Activated B cell treated with CpG ODN at 0.5 μM for 24 hours (primary cell): Measurements from ENCODE around the gene FAT2. TPM values are rescaled to one million over a fixed set of nuclear protein-coding genes. Genes with fewer than 3 reads are reported as not detected.

Experiments
- ATAC-seq: fragments of 200-7000 bp; cut with Tn5 transposase; one replicate; pipeline ENCODE4 v1.10.0; 2021; ENCODE audit warnings: low read depth, mild to moderate bottlenecking, moderate library complexity
- CTCF ChIA-PET: fragments of 350-600 bp; sonication (Branson Sonifier 250); formaldehyde crosslinking; loops from one replicate; lab custom pipeline; 2021; ENCODE audit warnings: antibody characterized with exemption; lab: Charles Lee
- POLR2A ChIA-PET: fragments of 350-600 bp; sonication (Branson Sonifier 250); formaldehyde crosslinking; loops from one replicate; lab custom pipeline; 2021; ENCODE audit warnings: antibody characterized with exemption; lab: Charles Lee
- DNase-seq: peaks from one replicate; pipeline ENCODE4 v3.0.0; 2022
- H3K27ac Mint-ChIP-seq: one replicate; pipeline ENCODE4 v1.8.0; 2020; ENCODE audit warnings: mixed read lengths
- H3K27me3 Mint-ChIP-seq: one replicate; pipeline ENCODE4 v1.8.0; 2021; ENCODE audit warnings: mixed read lengths
- H3K36me3 Mint-ChIP-seq: one replicate; pipeline ENCODE4 v1.8.0; 2021; ENCODE audit warnings: low read depth, mixed read lengths
- H3K4me1 Mint-ChIP-seq: one replicate; pipeline ENCODE4 v1.8.0; 2021; ENCODE audit warnings: mixed read lengths
- H3K4me3 Mint-ChIP-seq: one replicate; pipeline ENCODE4 v1.8.0; 2020; ENCODE audit warnings: mild to moderate bottlenecking, mixed read lengths
- H3K9me3 Mint-ChIP-seq: one replicate; pipeline ENCODE4 v1.8.0; 2020; ENCODE audit warnings: mixed read lengths
- intact Hi-C: fragments of 100-400 bp; cut with micrococcal nuclease; formaldehyde crosslinking; loops from one replicate; pipeline ENCODE4 v1.15.1; 2024
- total RNA-seq: library from RNA; stranded (reverse); gene quantifications from 2 replicates; pipeline ENCODE4 v1.2.3, GENCODE V29; 2022
- TF ChIP-seq, protein P1 (sequence below): fragments of 200-600 bp; IDR thresholded peaks from one replicate; pipeline ENCODE4 v1.8.0; 2022; ENCODE audit warnings: antibody characterized with exemption, mild to moderate bottlenecking

The FAT2 gene
- total RNA-seq, 1 donor from 2014 or later = 0.02 TPM

DNA sequence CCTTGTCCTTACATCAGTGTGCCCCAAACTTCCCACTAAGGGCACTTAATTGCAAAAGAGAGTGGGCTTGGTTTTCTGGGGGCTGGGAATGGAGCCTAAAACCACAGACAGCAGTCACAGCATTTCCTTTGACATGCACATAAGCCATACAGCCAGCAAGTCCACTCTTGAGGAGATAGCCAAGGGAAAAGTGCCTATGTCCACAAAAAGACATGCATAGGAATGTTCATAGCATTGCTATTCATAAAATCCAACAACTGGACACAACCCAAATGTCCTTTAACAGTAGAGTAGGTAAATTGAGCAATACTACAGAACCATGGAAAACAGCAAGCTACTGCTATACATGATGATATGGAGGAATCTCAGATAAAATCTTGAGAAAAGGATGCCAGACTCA is 11.7 kb upstream of the FAT2 start:
- POLR2A ChIA-PET = no interaction called here
- peaks cover 13% of the 10 kb centered on the region for H3K27me3 Mint-ChIP-seq
- intact Hi-C loops = no loop called here
- no peaks in the 10 kb centered on the region for H3K9me3 Mint-ChIP-seq
- DNase-seq = no peak
- H3K36me3 Mint-ChIP-seq = no peaks in the 10 kb centered on the region
- H3K4me3 Mint-ChIP-seq = no peak overlapping the region
- CTCF ChIA-PET = no interaction called here
- H3K4me1 Mint-ChIP-seq = no peaks in the 10 kb centered on the region
- H3K27ac Mint-ChIP-seq = no peak overlapping the region
- TF ChIP-seq, protein P1, sequence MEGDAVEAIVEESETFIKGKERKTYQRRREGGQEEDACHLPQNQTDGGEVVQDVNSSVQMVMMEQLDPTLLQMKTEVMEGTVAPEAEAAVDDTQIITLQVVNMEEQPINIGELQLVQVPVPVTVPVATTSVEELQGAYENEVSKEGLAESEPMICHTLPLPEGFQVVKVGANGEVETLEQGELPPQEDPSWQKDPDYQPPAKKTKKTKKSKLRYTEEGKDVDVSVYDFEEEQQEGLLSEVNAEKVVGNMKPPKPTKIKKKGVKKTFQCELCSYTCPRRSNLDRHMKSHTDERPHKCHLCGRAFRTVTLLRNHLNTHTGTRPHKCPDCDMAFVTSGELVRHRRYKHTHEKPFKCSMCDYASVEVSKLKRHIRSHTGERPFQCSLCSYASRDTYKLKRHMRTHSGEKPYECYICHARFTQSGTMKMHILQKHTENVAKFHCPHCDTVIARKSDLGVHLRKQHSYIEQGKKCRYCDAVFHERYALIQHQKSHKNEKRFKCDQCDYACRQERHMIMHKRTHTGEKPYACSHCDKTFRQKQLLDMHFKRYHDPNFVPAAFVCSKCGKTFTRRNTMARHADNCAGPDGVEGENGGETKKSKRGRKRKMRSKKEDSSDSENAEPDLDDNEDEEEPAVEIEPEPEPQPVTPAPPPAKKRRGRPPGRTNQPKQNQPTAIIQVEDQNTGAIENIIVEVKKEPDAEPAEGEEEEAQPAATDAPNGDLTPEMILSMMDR = no peak
- ATAC-seq = no peak

DNA sequence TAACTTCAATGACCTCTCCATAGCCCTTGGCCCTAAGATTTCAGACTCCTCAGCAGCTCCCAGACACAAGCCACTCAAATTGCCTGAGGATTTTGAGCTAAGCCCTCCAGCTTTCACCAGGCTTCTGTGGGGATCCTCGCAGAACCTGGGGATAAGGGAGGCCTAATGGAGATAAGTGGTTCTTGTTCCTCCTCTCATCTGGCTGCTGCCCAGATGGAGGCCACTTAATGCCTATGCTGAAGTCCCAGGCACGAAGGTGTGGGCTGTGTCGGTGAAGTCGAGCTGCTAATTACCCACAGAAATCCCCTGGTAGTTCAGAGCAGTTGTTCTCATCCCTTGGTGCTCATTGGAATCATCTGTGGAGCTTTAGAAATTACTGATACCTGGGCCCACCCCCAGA is 10.3 kb upstream of the FAT2 start:
- ChIA-PET POLR2A (no interaction called here), CTCF (no interaction called here)
- Mint-ChIP-seq H3K9me3 (no peaks in the 10 kb centered on the region), H3K27ac (no peak overlapping the region), H3K4me3 (no peak overlapping the region), H3K4me1 (no peaks in the 10 kb centered on the region), H3K27me3 (peaks cover 8% of the 10 kb centered on the region), H3K36me3 (no peaks in the 10 kb centered on the region)
- DNase-seq (no peak), ATAC-seq (no peak)
- TF ChIP-seq, protein P1 = no peak
- intact Hi-C loops = no loop called here

DNA sequence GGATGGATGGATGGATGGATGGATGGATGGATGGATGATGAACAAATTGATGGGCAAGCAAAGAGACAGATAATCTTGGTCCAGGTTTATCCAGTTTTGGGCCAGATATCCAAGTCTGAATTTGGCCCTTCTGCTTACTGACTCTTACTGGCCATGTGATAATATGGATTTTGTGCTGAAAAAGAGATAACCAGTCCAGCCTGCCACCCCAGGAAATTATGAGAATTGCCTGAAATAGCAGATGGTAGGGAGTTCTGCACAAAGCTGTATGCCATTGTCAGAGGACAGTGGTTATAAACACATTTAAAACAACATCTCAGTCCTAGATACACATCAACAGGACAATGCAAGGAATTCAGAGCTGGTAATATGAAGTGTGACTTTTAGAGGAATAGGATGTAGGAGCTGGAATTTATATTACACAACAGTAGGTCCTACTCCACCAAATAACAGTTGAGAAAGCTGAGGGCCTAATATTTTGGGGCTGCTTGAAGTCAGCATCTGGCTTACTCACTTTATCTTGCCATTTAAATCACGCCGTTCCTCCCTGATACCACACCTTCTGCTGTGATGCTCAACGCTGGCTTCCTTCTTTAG is 9.0 kb upstream of the FAT2 start:
- H3K36me3 Mint-ChIP-seq = no peaks in the 10 kb centered on the region
- no peak overlapping the region for H3K4me3 Mint-ChIP-seq
- DNase-seq (no peak), ATAC-seq (no peak)
- intact Hi-C loops = no loop called here
- H3K27ac Mint-ChIP-seq = no peak overlapping the region
- CTCF ChIA-PET = no interaction called here
- H3K9me3 Mint-ChIP-seq = no peaks in the 10 kb centered on the region
- peaks cover 8% of the 10 kb centered on the region for H3K27me3 Mint-ChIP-seq
- POLR2A ChIA-PET = no interaction called here
- TF ChIP-seq, protein P1 = no peak
- H3K4me1 Mint-ChIP-seq = no peaks in the 10 kb centered on the region

DNA sequence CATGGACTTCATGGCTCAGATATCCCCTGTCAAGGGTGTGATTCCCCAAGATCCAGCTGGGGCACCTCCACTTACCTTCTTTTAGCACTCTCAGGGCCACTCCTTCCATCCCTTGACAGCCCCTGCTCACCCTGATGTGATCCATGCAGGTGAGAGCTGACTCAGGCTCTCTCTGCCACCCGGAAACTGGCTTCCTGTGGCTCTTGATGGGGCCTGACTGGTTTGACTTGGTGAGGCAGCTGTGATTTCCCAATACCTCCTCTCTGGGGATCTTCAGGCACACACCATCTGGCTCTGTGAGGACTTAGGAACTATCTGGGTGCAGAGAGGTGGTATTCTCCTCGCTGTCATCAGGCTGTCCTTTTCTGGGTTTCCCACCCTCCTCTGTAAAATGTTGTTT is 7.9 kb upstream of the FAT2 start:
- H3K4me1 Mint-ChIP-seq = no peaks in the 10 kb centered on the region
- intact Hi-C loops = no loop called here
- H3K4me3 Mint-ChIP-seq = no peak overlapping the region
- ATAC-seq = no peak
- CTCF ChIA-PET = no interaction called here
- no peak for DNase-seq
- TF ChIP-seq, protein P1 = no peak
- POLR2A ChIA-PET = no interaction called here
- no peaks in the 10 kb centered on the region for H3K36me3 Mint-ChIP-seq
- H3K27ac Mint-ChIP-seq = no peak overlapping the region
- no peaks in the 10 kb centered on the region for H3K27me3 Mint-ChIP-seq
- no peaks in the 10 kb centered on the region for H3K9me3 Mint-ChIP-seq

DNA sequence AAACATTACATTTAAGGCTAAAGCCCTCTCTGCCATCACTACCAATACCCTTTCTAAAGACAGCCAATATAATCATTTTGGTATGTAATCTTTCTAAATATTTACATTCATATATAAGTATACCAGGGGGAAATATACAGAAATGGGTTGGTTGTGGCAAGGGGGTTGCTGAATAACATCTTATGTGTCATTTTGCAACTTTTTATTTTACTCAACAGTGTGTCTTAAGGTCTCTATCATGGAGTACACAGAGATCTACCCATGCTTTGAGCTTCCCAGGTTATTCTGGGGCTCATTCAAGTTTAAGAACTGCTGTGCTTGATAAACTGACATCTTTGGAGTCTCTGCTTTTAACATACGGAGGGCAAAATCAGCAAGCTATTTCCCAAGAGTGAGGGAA is 7.4 kb upstream of the FAT2 start:
- Mint-ChIP-seq H3K4me1 (no peaks in the 10 kb centered on the region), H3K27ac (no peak overlapping the region), H3K27me3 (no peaks in the 10 kb centered on the region), H3K9me3 (no peaks in the 10 kb centered on the region), H3K4me3 (no peak overlapping the region), H3K36me3 (no peaks in the 10 kb centered on the region)
- TF ChIP-seq, protein P1 = no peak
- no peak for DNase-seq
- ChIA-PET CTCF (no interaction called here), POLR2A (no interaction called here)
- intact Hi-C loops = no loop called here
- ATAC-seq = no peak
